Measurements from ENCODE around the gene LRCH1.

DNA sequence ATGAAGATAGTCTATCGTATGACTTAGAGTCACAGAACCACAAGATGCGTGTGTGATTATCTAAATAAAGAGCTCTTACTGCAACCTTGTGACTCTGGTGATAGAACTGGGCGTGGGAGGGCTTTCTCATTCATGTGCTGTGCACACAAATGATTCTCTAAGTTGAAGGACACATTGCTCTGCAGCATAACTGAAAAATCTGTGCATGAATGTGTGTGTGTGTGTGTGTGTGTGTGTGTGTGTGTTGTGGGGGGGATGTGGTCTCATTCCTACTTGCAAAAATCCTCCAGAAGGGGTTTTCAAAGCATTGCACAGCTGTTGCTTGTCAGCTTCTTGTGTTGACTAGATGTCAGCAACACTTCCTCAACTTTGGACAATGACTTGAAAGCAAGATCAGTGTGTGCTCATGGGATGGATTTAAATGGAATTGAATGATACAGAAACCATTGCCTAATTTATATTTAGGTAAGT lies 22.4 kb downstream of the LRCH1 start:
- TF ChIP-seq, protein P1, sequence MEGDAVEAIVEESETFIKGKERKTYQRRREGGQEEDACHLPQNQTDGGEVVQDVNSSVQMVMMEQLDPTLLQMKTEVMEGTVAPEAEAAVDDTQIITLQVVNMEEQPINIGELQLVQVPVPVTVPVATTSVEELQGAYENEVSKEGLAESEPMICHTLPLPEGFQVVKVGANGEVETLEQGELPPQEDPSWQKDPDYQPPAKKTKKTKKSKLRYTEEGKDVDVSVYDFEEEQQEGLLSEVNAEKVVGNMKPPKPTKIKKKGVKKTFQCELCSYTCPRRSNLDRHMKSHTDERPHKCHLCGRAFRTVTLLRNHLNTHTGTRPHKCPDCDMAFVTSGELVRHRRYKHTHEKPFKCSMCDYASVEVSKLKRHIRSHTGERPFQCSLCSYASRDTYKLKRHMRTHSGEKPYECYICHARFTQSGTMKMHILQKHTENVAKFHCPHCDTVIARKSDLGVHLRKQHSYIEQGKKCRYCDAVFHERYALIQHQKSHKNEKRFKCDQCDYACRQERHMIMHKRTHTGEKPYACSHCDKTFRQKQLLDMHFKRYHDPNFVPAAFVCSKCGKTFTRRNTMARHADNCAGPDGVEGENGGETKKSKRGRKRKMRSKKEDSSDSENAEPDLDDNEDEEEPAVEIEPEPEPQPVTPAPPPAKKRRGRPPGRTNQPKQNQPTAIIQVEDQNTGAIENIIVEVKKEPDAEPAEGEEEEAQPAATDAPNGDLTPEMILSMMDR (conservative IDR thresholded peaks at IDR 0.05) = no peak
- TF ChIP-seq EZH2 (IDR thresholded peaks at IDR 0.05; ENCODE audit: low read depth) = no peak

All from PC-9 (cell line).